ENCODE data around the gene SLC22A16. TPM values are rescaled to one million over a fixed set of nuclear protein-coding genes. Genes with fewer than 3 reads are reported as not detected.

Gene SLC22A16
- total and polyA plus RNA-seq, 2 donors (not counting 1 experiment from before 2014, with no cell fraction given), result not detected

DNA sequence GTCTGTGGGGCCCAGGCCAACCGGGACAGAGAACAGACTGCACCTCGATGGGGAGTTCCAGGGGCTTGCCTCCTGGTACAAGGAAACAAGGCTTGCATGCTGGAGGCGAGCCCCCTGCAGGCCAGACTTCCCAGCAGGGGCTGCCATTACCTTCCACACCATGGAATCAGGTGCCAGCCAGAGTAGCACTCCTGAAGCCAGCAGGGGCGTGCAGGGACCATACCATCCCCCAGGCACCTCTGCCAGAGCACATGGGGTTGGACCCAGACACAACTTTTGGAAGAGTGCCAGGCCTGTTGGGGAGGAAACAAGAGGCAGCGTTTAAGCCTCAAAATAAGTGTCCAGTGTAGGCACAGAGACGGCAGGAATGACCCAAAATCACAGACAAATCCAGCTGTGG is 67.5 kb downstream of the SLC22A16 start:
- Histone ChIP-seq H3K4me2 (replicated peaks; ENCODE audit: low read depth, low read length, poor library complexity, severe bottlenecking) (no peak overlapping the region), H3K4me1 (ENCODE audit: control insufficient read depth in 2 of 2, insufficient read depth in 2 of 2, low read length in 2 of 2) (no peaks in the 10 kb centered on the region), H3K9me3 (ENCODE audit: control extremely low read depth in 1 of 3, control insufficient read depth in 2 of 3, insufficient read depth in 1 of 3, low read length in 2 of 3) (no peaks in the 10 kb centered on the region), H3K27ac (ENCODE audit: low read length in 2 of 2) (no peak overlapping the region), H3K36me3 (replicated peaks in 1 of 2; ENCODE audit: control extremely low read depth in 1 of 2, control insufficient read depth in 1 of 2, extremely low read depth in 1 of 2, insufficient read depth in 2 of 2, low read length in 1 of 2) (no peaks in the 10 kb centered on the region), H2AFZ (ENCODE audit: insufficient read depth, low read depth, low read length, poor library complexity, severe bottlenecking) (no peak overlapping the region), H3K9ac (ENCODE audit: low read length) (no peak overlapping the region), H4K20me1 (ENCODE audit: control insufficient read depth, insufficient read depth, low read length, poor library complexity, severe bottlenecking) (no peaks in the 10 kb centered on the region), H3K27me3 (replicated peaks in 1 of 4; ENCODE audit: control extremely low read depth in 1 of 4, control insufficient read depth in 3 of 4, insufficient read depth in 4 of 4, low read length in 3 of 4) (no peaks in the 10 kb centered on the region), H3K79me2 (ENCODE audit: control insufficient read depth, insufficient read depth, low read length) (no peaks in the 10 kb centered on the region), H3K4me3 (ENCODE audit: control extremely low read depth in 1 of 5, extremely low read depth in 1 of 5, insufficient read depth in 1 of 5, low read depth in 2 of 5, low read length in 4 of 5) (no peak overlapping the region)
- ATAC-seq (ENCODE audit: low read depth) (no peak), DNase-seq (no peak)
- Mint-ChIP-seq H3K9me3 (ENCODE audit: insufficient read depth) (no peaks in the 10 kb centered on the region), H3K27ac (no peak overlapping the region), H3K27me3 (peaks cover 7% of the 10 kb centered on the region), H3K4me3 (no peak overlapping the region), H3K4me1 (no peaks in the 10 kb centered on the region)
- ChIA-PET POLR2A (no interaction called here), CTCF (no interaction called here)
- intact Hi-C loops (cut with micrococcal nuclease), result no loop called here
- TF ChIP-seq CTCF (IDR thresholded peaks at IDR 0.05) (no peak), EZH2 (IDR thresholded peaks at IDR 0.05; ENCODE audit: borderline replicate concordance, insufficient read depth, low read depth, low read length, poor library complexity, severe bottlenecking) (no peak)
- WGBS (ENCODE audit: insufficient coverage), result 82% methylated on average over 5 of the region's 6 CpGs

DNA sequence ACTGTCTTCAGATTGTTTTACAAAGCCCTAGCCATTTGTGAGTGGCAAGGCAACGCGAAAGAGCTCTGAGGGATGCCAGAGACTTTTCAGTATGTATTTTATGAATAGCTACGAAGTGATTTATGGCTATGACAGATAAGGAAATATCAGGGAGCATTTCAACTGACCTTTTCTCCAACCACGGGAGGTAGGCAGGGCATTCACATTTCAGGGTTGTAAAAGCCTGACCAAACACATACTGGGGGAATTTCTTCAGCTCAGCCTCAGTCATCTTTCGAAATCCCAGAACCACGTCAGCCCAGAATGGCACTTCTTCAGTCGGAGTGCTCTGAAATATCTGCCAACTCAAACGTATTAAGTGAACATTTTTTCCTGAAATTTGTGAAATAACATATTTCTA is 71.8 kb downstream of the SLC22A16 start:
- H3K79me2 ChIP-seq (ENCODE audit: control insufficient read depth, insufficient read depth, low read length), result no peaks in the 10 kb centered on the region
- peaks cover 6% of the 10 kb centered on the region for H3K27me3 Mint-ChIP-seq
- no peaks in the 10 kb centered on the region for H4K20me1 ChIP-seq (ENCODE audit: control insufficient read depth, insufficient read depth, low read length, poor library complexity, severe bottlenecking)

More for the DNA sequence above, 71.8 kb downstream of the SLC22A16 start:
- H3K36me3 ChIP-seq (replicated peaks in 1 of 2; ENCODE audit: control extremely low read depth in 1 of 2, control insufficient read depth in 1 of 2, extremely low read depth in 1 of 2, insufficient read depth in 2 of 2, low read length in 1 of 2), result no peaks in the 10 kb centered on the region
- no peaks in the 10 kb centered on the region for H3K4me1 Mint-ChIP-seq
- H3K27ac Mint-ChIP-seq, result no peak overlapping the region
- no peak overlapping the region for H3K4me3 Mint-ChIP-seq
- no peak overlapping the region for H2AFZ ChIP-seq (ENCODE audit: insufficient read depth, low read depth, low read length, poor library complexity, severe bottlenecking)
- no peak overlapping the region for H3K27ac ChIP-seq (ENCODE audit: low read length in 2 of 2)
- 76% methylated on average over 5 of the region's 8 CpGs for WGBS (ENCODE audit: insufficient coverage)
- TF ChIP-seq EZH2 (IDR thresholded peaks at IDR 0.05; ENCODE audit: borderline replicate concordance, insufficient read depth, low read depth, low read length, poor library complexity, severe bottlenecking), result no peak
- no peak overlapping the region for H3K4me3 ChIP-seq (ENCODE audit: control extremely low read depth in 1 of 5, extremely low read depth in 1 of 5, insufficient read depth in 1 of 5, low read depth in 2 of 5, low read length in 4 of 5)
- H3K27me3 ChIP-seq (replicated peaks in 1 of 4; ENCODE audit: control extremely low read depth in 1 of 4, control insufficient read depth in 3 of 4, insufficient read depth in 4 of 4, low read length in 3 of 4), result no peaks in the 10 kb centered on the region
- no peaks in the 10 kb centered on the region for H3K4me1 ChIP-seq (ENCODE audit: control insufficient read depth in 2 of 2, insufficient read depth in 2 of 2, low read length in 2 of 2)
- no peak overlapping the region for H3K4me2 ChIP-seq (replicated peaks; ENCODE audit: low read depth, low read length, poor library complexity, severe bottlenecking)
- CTCF ChIA-PET, result interaction anchor here (1.1 kb wide), 1 partner anchor 14 kb away, joined by 3 read pairs; no protein-coding TSS in a partner anchor
- DNase-seq (no peak), ATAC-seq (ENCODE audit: low read depth) (no peak)
- H3K9me3 Mint-ChIP-seq (ENCODE audit: insufficient read depth), result no peaks in the 10 kb centered on the region
- intact Hi-C loops (cut with micrococcal nuclease), result no loop called here
- POLR2A ChIA-PET, result no interaction called here
- no peak overlapping the region for H3K9ac ChIP-seq (ENCODE audit: low read length)
- no peaks in the 10 kb centered on the region for H3K9me3 ChIP-seq (ENCODE audit: control extremely low read depth in 1 of 3, control insufficient read depth in 2 of 3, insufficient read depth in 1 of 3, low read length in 2 of 3)

All from B cell (primary cell).